Liver (tissue), 9 donors: ENCODE data around the gene AADACL4. TPM values are rescaled to one million over a fixed set of nuclear protein-coding genes. Genes with fewer than 3 reads are reported as not detected.
"Not testable (repeated sequence)": the region's sequence is repeated elsewhere in the genome, so short reads cannot be mapped to it uniquely, and the experiment has no call there.

ENCODE experiments used
- DNase-seq: peaks from one replicate; pipeline ENCODE4 v3.0.0-alpha.2; 2017; ENCODE audit warnings: low spot score
- H3K27ac ChIP-seq, 2 donors: one replicate each; pipeline ENCODE4 v1.7.0; 2013; ENCODE audit warnings: inconsistent platforms in 2 of 2, low read length in 2 of 2, control low read depth in 1 of 2, low read depth in 1 of 2, mild to moderate bottlenecking in 1 of 2
- H3K27me3 ChIP-seq, 4 donors: one replicate each; pipeline versions ENCODE4 v1.6.1 to v1.7.0; 2013; ENCODE audit warnings: low read length in 3 of 4, inconsistent platforms in 1 of 4, mild to moderate bottlenecking in 1 of 4, moderate library complexity in 1 of 4; ENCODE audit not compliant: control insufficient read depth in 4 of 4, insufficient read depth in 4 of 4
- H3K36me3 ChIP-seq, 4 donors: one replicate each; pipeline versions ENCODE4 v1.6.1 to v1.7.0; 2013; ENCODE audit warnings: low read length in 3 of 4, mild to moderate bottlenecking in 3 of 4, low read depth in 1 of 4, moderate library complexity in 1 of 4; ENCODE audit not compliant: control insufficient read depth in 4 of 4, insufficient read depth in 3 of 4
- H3K4me1 ChIP-seq, 4 donors: one replicate each; pipeline versions ENCODE4 v1.6.1 to v1.7.0; 2013; ENCODE audit warnings: low read length in 3 of 4, mild to moderate bottlenecking in 3 of 4, moderate library complexity in 1 of 4; ENCODE audit not compliant: control insufficient read depth in 4 of 4, insufficient read depth in 4 of 4
- H3K4me3 ChIP-seq, 3 donors: one replicate each; pipeline versions ENCODE4 v1.6.1 to v1.7.0; 2013; ENCODE audit warnings: low read length in 3 of 3, control low read depth in 1 of 3, low read depth in 1 of 3, mild to moderate bottlenecking in 1 of 3
- H3K9ac ChIP-seq, 2 donors: one replicate each; pipeline ENCODE4 v1.7.0; 2013; ENCODE audit warnings: low read length in 2 of 2, mild to moderate bottlenecking in 2 of 2, moderate library complexity in 2 of 2, control low read depth in 1 of 2, low read depth in 1 of 2
- H3K9me3 ChIP-seq, 4 donors: one replicate each; pipeline versions ENCODE4 v1.6.1 to v1.7.0; 2013; ENCODE audit warnings: low read length in 3 of 4; ENCODE audit not compliant: control insufficient read depth in 4 of 4
- ATF3 ChIP-seq: IDR thresholded peaks from 2 replicates; pipeline ENCODE4 v1.6.1; 2016; ENCODE audit warnings: antibody characterized with exemption
- EGR1 ChIP-seq, 2 donors: IDR thresholded peaks; 2 replicates each; pipeline ENCODE4 v1.6.1; 2016 to 2018; ENCODE audit warnings: antibody characterized with exemption in 2 of 2, low read depth in 2 of 2
- FOXA1 ChIP-seq: IDR thresholded peaks from 2 replicates; pipeline ENCODE4 v1.6.1; 2016; ENCODE audit warnings: antibody characterized with exemption
- FOXA2 ChIP-seq: IDR thresholded peaks from 2 replicates; pipeline ENCODE4 v1.6.1; 2016; ENCODE audit warnings: antibody characterized with exemption
- GABPA ChIP-seq, 2 donors: IDR thresholded peaks in 1 of 2; conservative IDR thresholded peaks in 1 of 2; 2 replicates each; pipeline ENCODE4 v1.6.1; 2016; ENCODE audit warnings: antibody characterized with exemption in 2 of 2, mild to moderate bottlenecking in 1 of 2, moderate library complexity in 1 of 2
- HNF4A ChIP-seq, 2 donors: conservative IDR thresholded peaks; 2 replicates each; pipeline ENCODE4 v1.6.1; 2016; ENCODE audit warnings: antibody characterized with exemption in 2 of 2, mild to moderate bottlenecking in 2 of 2
- HNF4G ChIP-seq: IDR thresholded peaks from 2 replicates; pipeline ENCODE4 v1.6.1; 2016; ENCODE audit warnings: antibody characterized with exemption
- JUND ChIP-seq, 2 donors: IDR thresholded peaks; 2 replicates each; pipeline ENCODE4 v1.6.1; 2016; ENCODE audit warnings: antibody characterized with exemption in 2 of 2
- MAX ChIP-seq: IDR thresholded peaks from 2 replicates; pipeline ENCODE4 v1.6.1; 2016; ENCODE audit warnings: antibody characterized with exemption
- NR2F2 ChIP-seq: IDR thresholded peaks from 2 replicates; pipeline ENCODE4 v1.6.1; 2016; ENCODE audit warnings: antibody characterized with exemption
- RAD21 ChIP-seq, 2 donors: IDR thresholded peaks; 2 replicates each; pipeline ENCODE4 v1.6.1; 2016; ENCODE audit warnings: antibody characterized with exemption in 2 of 2, mild to moderate bottlenecking in 2 of 2
- RXRA ChIP-seq, 2 donors: IDR thresholded peaks; 2 replicates each; pipeline ENCODE4 v1.6.1; 2017 to 2018; ENCODE audit warnings: antibody characterized with exemption in 2 of 2, mild to moderate bottlenecking in 1 of 2
- SP1 ChIP-seq: IDR thresholded peaks from 2 replicates; pipeline ENCODE4 v1.6.1; 2018; ENCODE audit warnings: antibody characterized with exemption, mild to moderate bottlenecking
- TAF1 ChIP-seq: conservative IDR thresholded peaks from 2 replicates; pipeline ENCODE4 v1.6.1; 2016; ENCODE audit warnings: antibody characterized with exemption, mild to moderate bottlenecking
- WGBS: extraction: QIAGEN DNeasy Blood & Tissue Kit; methylation state at CpG from one replicate; pipeline ENCODE4 v1.1.7; 2013; 5-methylcytosine and 5-hydroxymethylcytosine counted together
- polyA plus RNA-seq, 2 donors: library from polyadenylated mRNA; stranded (reverse) in 1 of 2; unstranded in 1 of 2; fragments of 200-250 nt in 1 of 2; fragments of >200 nt in 1 of 2; fragmentation: Nextera tagmentation in 1 of 2; extraction: Ambion mirVana in 1 of 2; gene quantifications; one replicate each; pipeline versions ENCODE4 v1.2.1 to v1.2.3, GENCODE V29; 2013 to 2015
- total RNA-seq, 2 donors: library from RNA; depleted of rRNA; stranded (reverse); fragments of >200 nt; gene quantifications; one replicate each; pipeline ENCODE4 v1.2.3, GENCODE V29; 2014
- TF ChIP-seq, protein P1 (sequence below): IDR thresholded peaks from 2 replicates; pipeline ENCODE4 v1.6.1; 2016; ENCODE audit warnings: antibody characterized with exemption, mild to moderate bottlenecking
- TF ChIP-seq, protein P2 (sequence below): IDR thresholded peaks from 2 replicates; pipeline ENCODE4 v1.6.1; 2016; ENCODE audit warnings: antibody characterized with exemption
- donor health status: healthy.
- donor health status: healthy.
- donor health status: healthy.
- donor health status: healthy.
- donor health status: healthy.

AADACL4 gene
- total and polyA plus RNA-seq, 4 donors = not detected

DNA sequence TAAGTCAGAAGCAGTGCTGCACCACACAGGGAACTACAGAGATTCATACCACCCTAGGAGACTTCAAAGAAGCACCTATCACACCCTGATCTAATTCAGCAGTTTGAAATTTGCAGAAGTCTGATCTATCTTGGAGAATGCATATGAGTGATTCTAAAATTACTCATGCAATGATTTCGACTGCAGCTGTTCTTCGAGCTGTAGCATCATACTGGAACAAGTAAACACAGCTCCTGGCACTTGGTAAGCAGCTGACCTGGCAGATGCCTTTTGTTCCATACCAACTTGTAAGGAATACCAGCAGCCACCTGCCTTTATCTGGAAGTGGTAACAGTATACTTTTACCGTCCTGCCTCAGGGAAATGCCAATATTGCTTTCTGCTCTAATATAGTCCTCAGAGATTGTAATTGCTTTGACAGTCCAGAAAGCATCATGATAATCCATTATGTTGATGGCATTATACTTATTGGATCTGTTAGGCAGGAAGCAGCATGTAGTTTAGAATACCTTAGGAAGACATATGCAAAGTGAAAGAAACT lies 25.7 kb downstream of the AADACL4 start:
- DNase-seq = no peak
- H3K36me3 ChIP-seq = no peaks in the 10 kb centered on the region
- no peaks in the 10 kb centered on the region for H3K27me3 ChIP-seq
- no peaks in the 10 kb centered on the region for H3K4me1 ChIP-seq
- H3K9me3 ChIP-seq = peaks cover 0 to 5% (median 2%) of the 10 kb centered on the region in 4 donors
- no peak overlapping the region for H3K27ac ChIP-seq
- H3K9ac ChIP-seq = no peak overlapping the region
- no peak for TF ChIP-seq HNF4A (conservative IDR thresholded peaks at IDR 0.05)
- TF ChIP-seq, protein P1, sequence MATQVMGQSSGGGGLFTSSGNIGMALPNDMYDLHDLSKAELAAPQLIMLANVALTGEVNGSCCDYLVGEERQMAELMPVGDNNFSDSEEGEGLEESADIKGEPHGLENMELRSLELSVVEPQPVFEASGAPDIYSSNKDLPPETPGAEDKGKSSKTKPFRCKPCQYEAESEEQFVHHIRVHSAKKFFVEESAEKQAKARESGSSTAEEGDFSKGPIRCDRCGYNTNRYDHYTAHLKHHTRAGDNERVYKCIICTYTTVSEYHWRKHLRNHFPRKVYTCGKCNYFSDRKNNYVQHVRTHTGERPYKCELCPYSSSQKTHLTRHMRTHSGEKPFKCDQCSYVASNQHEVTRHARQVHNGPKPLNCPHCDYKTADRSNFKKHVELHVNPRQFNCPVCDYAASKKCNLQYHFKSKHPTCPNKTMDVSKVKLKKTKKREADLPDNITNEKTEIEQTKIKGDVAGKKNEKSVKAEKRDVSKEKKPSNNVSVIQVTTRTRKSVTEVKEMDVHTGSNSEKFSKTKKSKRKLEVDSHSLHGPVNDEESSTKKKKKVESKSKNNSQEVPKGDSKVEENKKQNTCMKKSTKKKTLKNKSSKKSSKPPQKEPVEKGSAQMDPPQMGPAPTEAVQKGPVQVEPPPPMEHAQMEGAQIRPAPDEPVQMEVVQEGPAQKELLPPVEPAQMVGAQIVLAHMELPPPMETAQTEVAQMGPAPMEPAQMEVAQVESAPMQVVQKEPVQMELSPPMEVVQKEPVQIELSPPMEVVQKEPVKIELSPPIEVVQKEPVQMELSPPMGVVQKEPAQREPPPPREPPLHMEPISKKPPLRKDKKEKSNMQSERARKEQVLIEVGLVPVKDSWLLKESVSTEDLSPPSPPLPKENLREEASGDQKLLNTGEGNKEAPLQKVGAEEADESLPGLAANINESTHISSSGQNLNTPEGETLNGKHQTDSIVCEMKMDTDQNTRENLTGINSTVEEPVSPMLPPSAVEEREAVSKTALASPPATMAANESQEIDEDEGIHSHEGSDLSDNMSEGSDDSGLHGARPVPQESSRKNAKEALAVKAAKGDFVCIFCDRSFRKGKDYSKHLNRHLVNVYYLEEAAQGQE = no peak
- WGBS = 87% methylated on average over 3 of the region's 3 CpGs
- H3K4me3 ChIP-seq = no peak overlapping the region

DNA sequence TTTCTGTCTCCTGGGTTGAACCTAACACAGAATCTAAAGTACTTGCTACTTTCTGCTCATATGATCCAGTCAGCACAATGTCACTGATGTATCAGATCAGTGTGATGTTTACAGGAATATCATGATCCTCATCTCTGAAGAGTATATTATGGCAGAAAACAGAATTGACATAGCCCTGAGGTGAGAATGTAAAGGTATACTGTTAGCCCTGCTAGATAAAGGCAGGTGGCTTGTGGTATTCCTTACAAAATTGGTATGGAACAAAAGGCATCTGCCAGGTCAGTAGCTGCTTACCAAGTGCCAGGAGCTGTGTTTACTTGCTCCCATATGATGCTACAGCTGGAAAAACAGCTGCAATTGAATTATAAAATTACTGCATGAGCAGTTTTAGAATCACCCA lies 30.5 kb downstream of the AADACL4 start:
- no peak overlapping the region for H3K4me3 ChIP-seq
- H3K36me3 ChIP-seq = no peaks in the 10 kb centered on the region
- no peak overlapping the region for H3K27ac ChIP-seq
- no peak for TF ChIP-seq JUND (IDR thresholded peaks at IDR 0.05)
- no peaks in the 10 kb centered on the region for H3K4me1 ChIP-seq
- no peaks in the 10 kb centered on the region for H3K27me3 ChIP-seq
- DNase-seq = no peak
- H3K9me3 ChIP-seq = no peaks in the 10 kb centered on the region
- no peak overlapping the region for H3K9ac ChIP-seq

DNA sequence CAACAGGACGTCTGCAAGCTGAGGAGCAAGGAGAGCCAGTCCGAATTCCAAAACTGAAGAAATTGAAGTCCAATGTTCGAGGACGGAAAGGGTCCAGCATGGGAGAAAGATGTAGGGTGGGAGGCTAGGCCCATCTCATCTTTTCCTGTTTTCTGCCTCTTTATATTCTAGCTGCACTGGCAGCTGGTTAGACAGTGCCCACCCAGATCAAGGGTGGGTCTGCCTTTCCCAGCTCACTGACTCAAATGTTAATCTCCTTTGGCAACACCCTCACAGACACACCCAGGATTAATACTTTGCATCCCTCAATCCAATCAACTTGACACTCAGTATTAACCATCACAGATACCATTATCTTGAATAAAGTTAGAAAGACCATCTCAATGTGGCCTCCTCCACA lies 32.2 kb downstream of the AADACL4 start:
- not testable (repeated sequence) for H3K4me3 ChIP-seq, H3K4me1 ChIP-seq, H3K36me3 ChIP-seq, H3K27ac ChIP-seq, H3K9ac ChIP-seq, H3K9me3 ChIP-seq, H3K27me3 ChIP-seq, DNase-seq
- WGBS = 90% methylated on average over 4 of the region's 4 CpGs

DNA sequence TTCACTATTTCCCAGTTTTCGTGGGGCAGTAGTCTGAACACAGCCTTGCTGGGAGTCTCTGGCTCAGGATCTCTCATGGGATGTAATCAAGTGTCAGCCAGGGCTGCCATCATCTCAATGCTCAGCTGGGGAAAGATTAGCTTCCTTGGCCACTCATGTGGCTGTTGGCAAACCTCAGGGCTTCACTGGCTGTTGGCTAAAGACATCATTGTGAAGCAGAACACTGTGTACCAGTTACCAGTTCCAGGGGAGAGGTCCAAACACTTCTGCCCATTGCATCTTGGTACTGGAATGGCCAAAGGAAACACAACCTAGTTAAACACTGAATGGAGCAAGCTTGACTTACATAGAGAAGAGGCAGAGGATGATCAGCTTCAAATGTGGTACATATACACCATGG lies 33.7 kb downstream of the AADACL4 start:
- no peaks in the 10 kb centered on the region for H3K27me3 ChIP-seq
- DNase-seq = no peak
- no peak overlapping the region for H3K27ac ChIP-seq
- H3K4me1 ChIP-seq = no peaks in the 10 kb centered on the region
- no peak overlapping the region for H3K4me3 ChIP-seq
- H3K9ac ChIP-seq = no peak overlapping the region
- TF ChIP-seq EGR1 (IDR thresholded peaks at IDR 0.05; ENCODE audit: low read depth in 2 of 2) = no peak
- no peak for TF ChIP-seq FOXA2
- TF ChIP-seq GABPA (IDR thresholded peaks at IDR 0.05 in 1 of 2, conservative IDR thresholded peaks at IDR 0.05 in 1 of 2) = no peak
- no peak for TF ChIP-seq SP1
- TF ChIP-seq MAX = no peak
- TF ChIP-seq RXRA (IDR thresholded peaks at IDR 0.05) = no peak
- TF ChIP-seq HNF4G = no peak
- TF ChIP-seq, protein P2, sequence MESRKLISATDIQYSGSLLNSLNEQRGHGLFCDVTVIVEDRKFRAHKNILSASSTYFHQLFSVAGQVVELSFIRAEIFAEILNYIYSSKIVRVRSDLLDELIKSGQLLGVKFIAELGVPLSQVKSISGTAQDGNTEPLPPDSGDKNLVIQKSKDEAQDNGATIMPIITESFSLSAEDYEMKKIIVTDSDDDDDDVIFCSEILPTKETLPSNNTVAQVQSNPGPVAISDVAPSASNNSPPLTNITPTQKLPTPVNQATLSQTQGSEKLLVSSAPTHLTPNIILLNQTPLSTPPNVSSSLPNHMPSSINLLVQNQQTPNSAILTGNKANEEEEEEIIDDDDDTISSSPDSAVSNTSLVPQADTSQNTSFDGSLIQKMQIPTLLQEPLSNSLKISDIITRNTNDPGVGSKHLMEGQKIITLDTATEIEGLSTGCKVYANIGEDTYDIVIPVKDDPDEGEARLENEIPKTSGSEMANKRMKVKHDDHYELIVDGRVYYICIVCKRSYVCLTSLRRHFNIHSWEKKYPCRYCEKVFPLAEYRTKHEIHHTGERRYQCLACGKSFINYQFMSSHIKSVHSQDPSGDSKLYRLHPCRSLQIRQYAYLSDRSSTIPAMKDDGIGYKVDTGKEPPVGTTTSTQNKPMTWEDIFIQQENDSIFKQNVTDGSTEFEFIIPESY = no peak
- TF ChIP-seq JUND (IDR thresholded peaks at IDR 0.05) = no peak
- no peak for TF ChIP-seq ATF3
- TF ChIP-seq RAD21 (IDR thresholded peaks at IDR 0.05) = no peak
- no peak for TF ChIP-seq TAF1
- no peak for TF ChIP-seq NR2F2
- no peak for TF ChIP-seq FOXA1
- TF ChIP-seq HNF4A (conservative IDR thresholded peaks at IDR 0.05) = no peak
- WGBS = 85% methylated on average over 1 of the region's 1 CpG
- H3K36me3 ChIP-seq = no peaks in the 10 kb centered on the region
- no peaks in the 10 kb centered on the region for H3K9me3 ChIP-seq
